Lower leg skin (tissue), 3 donors: ENCODE measurements around the gene SCYGR6.

Experiments used
- CTCF ChIP-seq, 3 donors: fragments of 450-650 bp; IDR thresholded peaks; one replicate each; pipeline ENCODE4 v1.5.1; 2016; ENCODE audit warnings: antibody characterized with exemption in 3 of 3, mild to moderate bottlenecking in 3 of 3, moderate library complexity in 2 of 3
- POLR2A ChIP-seq, 2 donors: fragments of 450-650 bp; IDR thresholded peaks; one replicate each; pipeline ENCODE4 v1.6.1; 2016 to 2017; ENCODE audit warnings: antibody characterized with exemption in 2 of 2, mild to moderate bottlenecking in 1 of 2, moderate library complexity in 1 of 2

- TF ChIP-seq POLR2A (IDR thresholded peaks at IDR 0.05) (no peak), CTCF (IDR thresholded peaks at IDR 0.05) (no peak)
Observed at GRCh38 chr2:227717687-227718567, 6.6 kb downstream of the SCYGR6 start, which contains the start of gene SLC19A3.
